Nephron progenitor cell (in vitro differentiated cells): ENCODE measurements around the gene ST13.
A peak's percentile ranks its signal among the peaks of the same experiment; 100 is the strongest.

Source experiments
- DNase-seq: peaks from one replicate; pipeline ENCODE4 v3.0.0; 2021
- H3K27ac Mint-ChIP-seq: 2 replicates; pipeline ENCODE4 v1.8.0; 2021; ENCODE audit warnings: mild to moderate bottlenecking, moderate library complexity, mixed read lengths
- H3K27me3 Mint-ChIP-seq: 2 replicates; pipeline ENCODE4 v1.8.0; 2021; ENCODE audit warnings: mild to moderate bottlenecking, low read depth, mixed read lengths; ENCODE audit not compliant: poor library complexity
- H3K36me3 Mint-ChIP-seq: 2 replicates; pipeline ENCODE4 v1.8.0; 2021; ENCODE audit warnings: low read depth, mixed read lengths
- H3K4me1 Mint-ChIP-seq: 2 replicates; pipeline ENCODE4 v1.8.0; 2021; ENCODE audit warnings: mixed read lengths
- H3K4me3 Mint-ChIP-seq: 2 replicates; pipeline ENCODE4 v1.8.0; 2021; ENCODE audit warnings: mild to moderate bottlenecking, moderate library complexity, mixed read lengths
- H3K9me3 Mint-ChIP-seq: 2 replicates; pipeline ENCODE4 v1.8.0; 2021; ENCODE audit warnings: mild to moderate bottlenecking, moderate library complexity, mixed read lengths
- CTCF ChIP-seq: fragments of 200-600 bp; sonication (generic); IDR thresholded peaks from 2 replicates; pipeline ENCODE4 v1.5.0; 2021; ENCODE audit warnings: antibody characterized with exemption

The ST13 gene

GRCh38 chr22:40856513-40857308 lies at the start of gene ST13, which contains the start of gene XPNPEP3:
ST13 (minus strand) TSS chr22:40856639; CDS start chr22:40856540, 99 bp downstream.
XPNPEP3 (plus strand) TSS chr22:40857148; CDS start chr22:40857182, 34 bp downstream.
- Mint-ChIP-seq H3K9me3 (no peaks in the 10 kb centered on the region), H3K4me3 (peak within 1 kb of the TSS; percentile 98), H3K36me3 (peaks cover 19% of the 10 kb centered on the region), H3K27me3 (peaks cover 10% of the 10 kb centered on the region), H3K4me1 (peaks cover 62% of the 10 kb centered on the region), H3K27ac (peak within 1 kb of the TSS; percentile 100)
- peak; percentile 19 for TF ChIP-seq CTCF
- DNase-seq: peak; percentile 96

GRCh38 chr22:40904101-40904500 lies 47.7 kb upstream of the ST13 start:
- H3K4me1 Mint-ChIP-seq: no peaks in the 10 kb centered on the region
- no peak overlapping the region for H3K4me3 Mint-ChIP-seq
- peaks cover 42% of the 10 kb centered on the region for H3K36me3 Mint-ChIP-seq
- no peak overlapping the region for H3K27ac Mint-ChIP-seq
- no peak for TF ChIP-seq CTCF
- DNase-seq: no peak
- H3K9me3 Mint-ChIP-seq: no peaks in the 10 kb centered on the region
- no peaks in the 10 kb centered on the region for H3K27me3 Mint-ChIP-seq

GRCh38 chr22:40898850-40899357 lies 42.5 kb upstream of the ST13 start:
- DNase-seq: no peak
- H3K27me3 Mint-ChIP-seq: no peaks in the 10 kb centered on the region
- H3K4me1 Mint-ChIP-seq: no peaks in the 10 kb centered on the region
- peak; percentile 12 for TF ChIP-seq CTCF
- H3K36me3 Mint-ChIP-seq: peaks cover 25% of the 10 kb centered on the region
- no peak overlapping the region for H3K4me3 Mint-ChIP-seq
- no peak overlapping the region for H3K27ac Mint-ChIP-seq
- no peaks in the 10 kb centered on the region for H3K9me3 Mint-ChIP-seq

- Mint-ChIP-seq H3K4me1 (no peaks in the 10 kb centered on the region), H3K36me3 (peaks cover 33% of the 10 kb centered on the region), H3K27ac (no peak overlapping the region), H3K27me3 (no peaks in the 10 kb centered on the region), H3K4me3 (no peak overlapping the region), H3K9me3 (no peaks in the 10 kb centered on the region)
- no peak for DNase-seq
- no peak for TF ChIP-seq CTCF
Measured at GRCh38 chr22:40894417-40894816, 38.0 kb upstream of the ST13 start.

GRCh38 chr22:40890881-40891280 lies 34.4 kb upstream of the ST13 start:
- TF ChIP-seq CTCF: no peak
- no peak overlapping the region for H3K27ac Mint-ChIP-seq
- no peaks in the 10 kb centered on the region for H3K27me3 Mint-ChIP-seq
- no peak for DNase-seq
- H3K4me1 Mint-ChIP-seq: no peaks in the 10 kb centered on the region
- no peaks in the 10 kb centered on the region for H3K9me3 Mint-ChIP-seq
- peaks cover 53% of the 10 kb centered on the region for H3K36me3 Mint-ChIP-seq
- no peak overlapping the region for H3K4me3 Mint-ChIP-seq
